Tibial nerve (tissue), 3 donors: ENCODE measurements around the gene RAC2.

ENCODE experiments used
- POLR2A ChIP-seq, 2 donors: fragments of 450-650 bp; IDR thresholded peaks; one replicate each; pipeline ENCODE4 v1.6.1; 2017; ENCODE audit warnings: antibody characterized with exemption in 2 of 2, mild to moderate bottlenecking in 2 of 2, moderate library complexity in 2 of 2
- TF ChIP-seq, protein P1 (sequence below), 5 experiments: fragments of 200-600 bp in 3 of 5; fragments of 450-650 bp in 2 of 5; sonication (generic) in 3 of 5; IDR thresholded peaks; one replicate each; pipeline ENCODE4 v1.5.1; 2016 to 2019; ENCODE audit warnings: antibody characterized with exemption in 5 of 5, mild to moderate bottlenecking in 3 of 5, moderate library complexity in 2 of 5

DNA sequence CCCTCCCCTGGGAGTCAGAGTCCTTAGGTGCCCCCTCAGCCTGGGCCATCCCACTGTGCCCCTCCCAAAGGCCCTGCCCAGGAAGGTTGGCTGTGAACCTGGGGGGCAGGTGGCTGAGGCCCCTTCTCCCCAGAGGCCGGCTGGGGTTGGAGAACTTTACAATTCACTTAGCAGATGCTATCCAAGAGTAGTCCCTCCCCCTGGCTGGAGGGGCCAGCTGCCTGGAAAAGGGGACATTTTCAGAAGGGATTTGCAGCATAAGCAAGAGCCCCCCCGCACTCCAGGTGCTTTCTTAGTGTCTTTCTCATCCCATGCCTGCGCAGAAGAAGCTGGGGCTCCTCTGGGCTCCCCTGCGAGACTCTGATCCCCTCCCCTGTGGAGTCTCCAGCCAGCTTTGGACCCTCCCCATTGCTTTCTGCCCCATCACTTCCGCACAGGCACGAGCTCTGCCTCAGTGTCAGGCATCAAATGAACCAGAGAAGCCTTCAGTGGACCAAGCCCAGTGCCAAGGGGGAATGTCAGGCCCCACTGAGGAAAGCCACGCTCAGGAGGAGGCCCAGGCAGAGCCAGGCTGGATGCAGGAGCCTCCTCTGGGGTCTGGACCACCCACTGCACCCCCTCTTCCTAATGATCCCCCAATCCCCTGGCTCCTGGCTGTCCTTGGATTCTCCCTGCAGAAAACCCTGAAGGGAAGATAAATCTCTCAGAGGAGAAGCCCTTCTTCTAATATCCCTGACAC, 35.5 kb downstream of the RAC2 start:
- TF ChIP-seq, protein P1, sequence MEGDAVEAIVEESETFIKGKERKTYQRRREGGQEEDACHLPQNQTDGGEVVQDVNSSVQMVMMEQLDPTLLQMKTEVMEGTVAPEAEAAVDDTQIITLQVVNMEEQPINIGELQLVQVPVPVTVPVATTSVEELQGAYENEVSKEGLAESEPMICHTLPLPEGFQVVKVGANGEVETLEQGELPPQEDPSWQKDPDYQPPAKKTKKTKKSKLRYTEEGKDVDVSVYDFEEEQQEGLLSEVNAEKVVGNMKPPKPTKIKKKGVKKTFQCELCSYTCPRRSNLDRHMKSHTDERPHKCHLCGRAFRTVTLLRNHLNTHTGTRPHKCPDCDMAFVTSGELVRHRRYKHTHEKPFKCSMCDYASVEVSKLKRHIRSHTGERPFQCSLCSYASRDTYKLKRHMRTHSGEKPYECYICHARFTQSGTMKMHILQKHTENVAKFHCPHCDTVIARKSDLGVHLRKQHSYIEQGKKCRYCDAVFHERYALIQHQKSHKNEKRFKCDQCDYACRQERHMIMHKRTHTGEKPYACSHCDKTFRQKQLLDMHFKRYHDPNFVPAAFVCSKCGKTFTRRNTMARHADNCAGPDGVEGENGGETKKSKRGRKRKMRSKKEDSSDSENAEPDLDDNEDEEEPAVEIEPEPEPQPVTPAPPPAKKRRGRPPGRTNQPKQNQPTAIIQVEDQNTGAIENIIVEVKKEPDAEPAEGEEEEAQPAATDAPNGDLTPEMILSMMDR (IDR thresholded peaks at IDR 0.05), result no peak
- no peak for TF ChIP-seq POLR2A (IDR thresholded peaks at IDR 0.05)
